Glomerular endothelial cell (primary cell): ENCODE results near the gene COL2A1. TPM values are rescaled to one million over a fixed set of nuclear protein-coding genes. Genes with fewer than 3 reads are reported as not detected.

ENCODE experiments used
- DNase-seq: peaks from one replicate; pipeline ENCODE4 v3.0.0-alpha.2; 2011; ENCODE audit warnings: low read depth, low spot score; ENCODE audit errors: extremely low read depth
- total RNA-seq: library from RNA; depleted of rRNA; stranded (reverse); fragments of >200 nt; gene quantifications from 2 replicates; pipeline ENCODE4 v1.2.3, GENCODE V29; 2015

COL2A1 gene
- total RNA-seq: not detected in 2 replicates

DNA sequence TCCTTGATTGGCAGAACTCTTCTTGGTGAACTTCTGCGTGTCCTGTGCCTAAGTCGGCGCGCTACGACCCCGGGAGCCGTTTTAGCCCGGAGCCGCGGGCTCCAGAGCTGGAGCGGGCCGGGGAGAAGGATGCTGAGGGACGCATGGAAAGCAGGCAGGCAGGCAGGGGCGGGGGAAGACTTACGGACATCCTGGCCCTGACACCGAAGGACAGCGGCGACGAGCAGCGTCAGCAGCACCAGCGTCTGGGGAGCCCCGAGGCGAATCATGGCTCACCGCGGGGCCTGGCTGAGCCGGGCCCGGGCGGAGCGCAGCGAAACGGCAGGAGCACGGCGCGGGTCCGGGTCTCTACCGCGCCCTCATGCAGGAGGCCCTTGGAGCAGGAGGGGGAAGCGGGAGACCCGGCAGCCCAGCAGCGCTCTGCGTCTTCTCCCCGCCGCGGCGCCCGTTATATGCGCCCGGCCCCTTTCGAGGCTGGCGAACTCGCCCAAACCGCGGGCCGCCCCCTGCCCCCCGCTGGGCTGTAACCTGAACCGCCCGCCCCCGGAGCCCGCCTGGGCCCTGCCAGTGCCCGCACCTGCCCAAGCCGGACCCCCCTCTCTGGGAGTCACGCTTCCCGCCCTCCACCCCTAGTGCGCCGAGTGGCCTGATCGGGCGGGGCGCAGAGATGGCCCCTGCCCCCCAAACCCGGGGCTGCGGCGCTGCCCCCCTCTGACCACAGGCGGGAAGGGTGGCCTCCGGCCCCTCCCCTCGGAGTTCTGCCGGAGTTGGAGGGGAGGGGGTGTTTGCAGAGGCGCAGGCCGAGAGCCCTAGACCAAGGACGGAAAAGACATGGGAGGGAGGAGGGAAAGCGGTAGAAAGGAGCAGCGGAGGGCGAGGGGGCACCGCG, at the start of gene COL2A1:
COL2A1 (minus strand) TSS at position 424 of the 889 bp plus-strand sequence; CDS start at position 269, 155 bp downstream.
- DNase-seq: no peak

DNA sequence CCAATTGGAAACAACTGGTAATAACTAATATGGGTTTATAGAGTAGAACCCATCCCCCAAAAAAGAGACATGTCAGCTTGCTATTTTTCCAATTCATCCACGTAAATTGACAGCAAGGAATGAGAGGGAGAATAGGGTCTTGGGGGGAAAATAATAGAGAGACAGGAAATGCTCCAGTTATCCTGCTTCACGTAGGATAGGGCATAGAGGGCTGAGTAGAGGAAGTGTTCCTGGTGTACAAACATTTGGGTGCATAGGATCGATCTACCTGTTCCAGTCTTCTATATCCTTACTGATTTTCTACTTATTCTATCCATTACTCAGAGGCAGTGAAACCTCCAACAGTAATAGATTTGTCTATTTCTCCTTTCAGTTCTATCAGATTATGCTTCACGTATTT, 49.6 kb upstream of the COL2A1 start:
- DNase-seq: no peak

DNA sequence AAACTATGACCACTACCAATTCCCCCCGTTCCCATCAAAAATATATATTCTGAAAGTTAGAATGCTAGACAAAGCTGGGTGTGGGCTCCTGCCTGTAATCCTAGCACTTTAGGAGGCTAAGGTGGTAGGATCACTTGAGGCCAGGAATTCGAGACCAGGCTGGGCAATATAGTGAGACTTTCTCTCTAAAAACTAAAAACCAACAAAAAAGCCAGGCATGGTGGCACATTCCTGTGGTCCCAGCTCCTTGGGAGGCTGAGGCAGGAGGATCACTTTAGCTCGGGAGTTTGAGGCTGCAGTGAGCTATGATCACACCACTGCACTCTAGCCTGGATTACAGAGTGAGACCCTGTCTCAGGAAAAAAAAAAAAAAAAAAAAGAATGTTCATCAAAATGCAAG, 48.8 kb upstream of the COL2A1 start:
- no peak for DNase-seq

DNA sequence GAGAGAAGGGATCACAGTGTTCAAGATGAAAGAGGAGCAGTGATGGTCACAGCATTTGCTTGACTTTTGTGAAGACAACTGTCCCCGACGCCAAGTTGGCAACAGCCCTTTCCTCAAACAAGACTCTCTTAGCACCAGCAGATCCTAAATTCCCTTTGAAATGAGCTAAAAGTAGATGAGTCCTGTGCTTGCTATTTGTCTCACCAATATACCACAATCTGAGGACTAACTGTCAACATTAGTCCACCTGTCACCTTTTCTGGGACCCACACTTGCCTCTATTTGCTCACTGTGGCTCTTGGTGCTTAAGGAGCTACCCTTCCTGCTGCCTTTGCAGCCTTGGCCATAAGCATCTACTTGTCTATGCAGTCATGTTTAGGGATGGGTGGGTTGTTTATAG, 47.4 kb upstream of the COL2A1 start:
- DNase-seq: no peak

DNA sequence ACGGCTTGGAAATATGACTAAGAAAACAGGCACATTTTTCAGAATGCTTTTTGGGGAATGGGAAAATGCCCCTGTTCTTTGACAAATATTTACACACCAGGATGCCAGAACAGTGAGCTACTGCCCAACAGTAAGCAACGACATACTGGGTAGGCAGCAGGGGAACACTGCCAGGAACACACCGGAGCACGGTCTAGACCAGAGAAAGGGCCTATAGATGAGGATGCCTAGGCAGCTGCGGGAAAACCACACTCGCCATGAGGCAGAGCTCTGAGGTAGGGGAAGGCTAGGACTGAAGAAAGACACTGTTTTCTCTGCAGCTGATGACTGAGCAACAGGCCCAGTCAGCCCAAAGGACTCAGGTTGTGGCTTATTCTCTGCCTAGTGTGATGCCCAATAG, 45.9 kb upstream of the COL2A1 start:
- DNase-seq: no peak

DNA sequence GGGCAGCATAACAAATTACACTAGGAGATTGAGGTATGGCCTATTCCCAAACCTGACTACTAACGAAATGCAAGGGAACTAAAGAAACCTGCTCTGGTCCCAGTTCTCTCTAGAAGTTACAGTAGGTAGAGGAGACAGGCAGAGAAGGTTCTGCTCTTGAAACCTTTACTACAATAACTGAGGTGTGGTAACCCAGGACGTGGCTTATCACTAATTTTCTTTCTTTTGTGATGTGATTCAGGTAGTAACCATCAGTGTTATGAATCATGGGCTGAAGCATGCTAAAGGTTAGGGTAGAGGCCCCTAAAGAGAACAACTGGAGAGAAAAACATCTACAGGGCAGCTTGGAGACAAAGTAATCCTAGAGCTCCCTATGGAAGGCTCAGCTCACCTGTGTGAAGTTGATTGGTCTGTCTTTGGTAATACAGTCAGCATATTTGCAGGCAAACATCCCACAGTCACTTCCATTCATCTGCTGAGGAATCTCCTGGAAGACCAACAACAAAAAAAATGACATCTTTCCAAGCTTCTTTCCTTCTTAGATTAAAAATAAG, 41.8 kb upstream of the COL2A1 start:
- no peak for DNase-seq

DNA sequence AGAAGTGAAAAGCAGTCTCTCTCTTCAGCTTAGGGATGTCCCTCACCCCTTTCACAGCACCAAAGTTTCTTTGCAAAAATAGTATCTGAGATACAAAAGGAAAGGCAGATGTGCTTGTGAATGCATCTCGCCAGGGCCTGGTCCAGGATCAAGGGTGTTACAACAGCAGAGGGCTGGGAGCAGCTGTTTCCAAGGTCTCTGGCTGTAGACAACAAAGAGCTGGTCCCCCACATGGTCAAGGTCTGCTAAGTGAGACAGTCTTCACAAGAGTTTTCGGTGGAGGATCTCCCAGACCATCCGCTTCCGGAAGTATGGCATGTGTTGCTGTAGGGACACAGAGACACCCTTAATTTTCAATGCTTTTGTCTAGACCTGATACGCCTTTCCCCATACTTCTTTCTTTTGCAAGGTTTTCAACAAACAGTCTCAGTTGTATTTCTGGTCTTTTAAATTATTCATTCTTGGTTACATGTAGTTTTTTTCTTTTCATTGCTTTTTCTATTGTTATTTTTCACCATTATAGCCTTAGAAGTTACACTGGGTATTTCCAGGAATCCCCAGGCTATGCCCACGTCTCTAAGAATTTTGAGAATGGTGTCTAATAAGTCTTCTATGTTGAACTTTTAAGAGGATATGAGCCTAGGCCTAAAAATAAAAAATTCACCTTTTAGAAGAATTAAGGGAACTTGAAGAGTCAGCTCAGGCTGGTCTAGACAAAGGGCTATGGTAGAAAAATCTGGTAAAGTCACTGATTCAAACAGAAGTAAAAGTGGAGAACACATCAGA, 41.0 kb upstream of the COL2A1 start:
- DNase-seq: no peak

DNA sequence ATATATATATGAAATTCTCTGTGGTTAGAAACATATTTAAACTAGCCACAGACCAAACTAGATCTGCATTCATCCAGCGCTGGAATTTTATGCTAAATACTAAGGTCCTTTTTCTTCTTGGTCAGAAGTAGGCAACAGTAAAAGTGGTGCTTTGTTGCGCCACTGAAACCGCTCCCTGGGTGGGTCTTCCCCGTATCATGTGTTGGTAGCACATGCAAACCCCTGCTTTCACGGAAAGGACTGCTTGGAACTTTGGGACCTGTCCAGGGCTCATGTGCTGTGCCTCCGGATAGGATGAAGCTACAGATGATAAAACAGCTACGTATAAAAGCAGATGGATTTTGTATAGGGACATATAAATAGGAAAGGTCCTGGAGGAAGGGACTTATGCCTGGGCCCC, 40.1 kb upstream of the COL2A1 start:
- no peak for DNase-seq

DNA sequence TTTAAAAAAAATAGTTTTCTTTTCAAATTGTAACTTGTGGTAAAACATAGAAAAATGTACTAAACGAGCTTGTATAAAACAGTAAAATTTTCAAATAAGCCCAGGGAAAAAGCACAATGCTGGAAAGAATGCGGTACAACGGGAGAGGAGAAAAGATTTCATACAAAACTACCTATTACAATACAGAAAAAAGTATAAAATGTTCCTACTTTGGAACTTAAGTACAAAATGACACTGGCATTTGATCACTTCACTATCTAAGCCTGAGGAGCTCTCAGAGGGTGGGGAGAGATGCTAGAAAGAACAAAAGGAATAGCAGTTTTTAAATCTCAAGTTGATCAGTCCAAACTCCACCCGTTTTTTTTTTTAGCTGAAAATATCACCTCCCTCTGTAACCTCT, 39.5 kb upstream of the COL2A1 start:
- DNase-seq: no peak

DNA sequence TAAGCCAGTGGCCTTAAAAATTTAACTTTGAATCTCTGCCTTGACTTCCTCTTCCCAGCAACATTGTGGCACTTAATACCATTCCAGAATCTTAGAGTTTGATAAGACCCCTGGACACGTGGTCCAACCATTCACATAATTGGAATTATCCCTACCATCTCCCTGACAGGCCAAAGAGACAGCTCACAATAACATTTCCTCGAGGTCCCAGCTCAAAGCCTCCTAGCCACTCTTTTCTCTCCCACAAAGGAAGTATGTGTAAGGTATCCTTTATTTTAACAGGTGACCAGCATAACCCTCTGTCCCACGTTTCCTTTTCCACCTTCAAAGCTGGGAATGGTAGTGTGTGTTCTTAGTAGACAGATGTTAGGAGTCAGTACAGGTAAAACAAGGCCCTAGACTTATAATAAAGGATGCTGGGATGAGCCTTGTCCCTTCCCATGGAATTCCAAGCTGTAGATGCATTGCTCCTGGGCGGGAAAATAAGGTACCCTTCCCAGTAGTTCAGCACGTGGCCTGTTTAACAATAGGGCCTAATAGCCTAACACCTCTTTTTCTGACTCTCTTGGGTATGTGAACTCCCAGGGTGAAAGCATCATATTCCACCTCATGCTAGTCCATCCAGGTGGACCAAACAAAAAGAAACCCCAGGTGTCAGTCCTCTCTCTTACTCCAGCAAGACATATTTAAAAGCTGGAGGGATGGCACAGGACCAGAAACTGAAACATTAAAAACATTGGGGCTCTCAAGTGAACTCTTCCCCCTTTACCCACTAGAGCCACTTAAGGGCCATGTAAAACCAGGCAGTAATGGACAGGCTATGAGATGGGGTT, 37.5 kb upstream of the COL2A1 start:
- no peak for DNase-seq

DNA sequence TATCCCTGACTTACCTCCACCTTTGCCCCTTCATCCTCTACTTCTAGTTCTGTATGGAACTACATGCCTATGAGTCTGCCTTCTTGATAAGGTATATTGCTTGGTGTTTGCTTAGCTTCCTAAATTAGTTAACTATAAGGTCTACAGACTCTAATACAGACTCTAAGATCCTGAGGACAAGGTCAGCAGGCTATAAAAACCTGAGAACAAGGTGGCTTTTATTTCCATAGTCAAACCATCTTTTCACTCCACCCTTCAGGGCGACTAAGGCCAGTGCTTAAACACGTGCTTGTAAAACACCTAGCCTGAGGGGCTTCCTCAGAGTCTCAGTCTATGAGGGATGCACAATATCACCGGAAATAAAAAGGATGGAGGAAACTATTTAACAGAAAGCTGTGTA, 36.1 kb upstream of the COL2A1 start:
- no peak for DNase-seq

DNA sequence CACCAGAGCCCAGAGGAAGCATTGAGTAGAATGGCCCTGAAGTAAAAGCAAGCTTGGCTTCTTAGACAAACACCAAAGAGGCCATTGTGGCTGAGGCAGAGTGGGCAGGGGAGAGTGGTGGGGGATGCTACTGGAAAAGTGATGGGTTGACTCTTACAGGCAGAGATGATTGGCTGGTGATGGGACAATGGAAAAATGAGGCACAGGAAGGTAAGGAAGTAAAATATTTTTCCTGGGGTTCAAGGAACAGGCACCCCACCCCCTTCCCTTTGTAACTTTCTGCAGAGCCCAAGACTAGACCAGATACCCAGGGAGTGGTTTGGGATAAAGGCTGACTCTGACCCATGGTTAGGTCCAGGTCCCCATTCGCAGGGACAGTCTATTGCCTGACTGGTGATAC, 34.9 kb upstream of the COL2A1 start:
- no peak for DNase-seq

DNA sequence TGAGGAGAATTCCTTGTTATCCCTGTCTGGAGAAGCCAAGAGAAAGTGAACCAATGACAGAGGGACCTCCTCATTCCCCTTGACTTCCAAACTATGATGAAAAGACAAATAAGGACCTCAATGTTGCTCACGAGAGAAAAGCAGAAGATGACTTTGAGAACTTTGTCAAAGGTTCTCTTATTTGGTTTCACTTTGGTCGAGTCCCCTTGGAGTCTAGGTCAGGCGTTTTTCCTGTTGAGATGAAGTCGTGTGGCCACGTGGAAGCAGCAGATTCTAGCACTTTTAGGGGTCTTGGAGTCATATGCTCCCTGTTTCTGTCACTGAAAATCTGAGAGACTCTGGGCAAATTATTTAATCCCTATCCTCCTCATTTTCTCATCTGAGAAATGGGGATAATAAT, 33.8 kb upstream of the COL2A1 start:
- DNase-seq: no peak

DNA sequence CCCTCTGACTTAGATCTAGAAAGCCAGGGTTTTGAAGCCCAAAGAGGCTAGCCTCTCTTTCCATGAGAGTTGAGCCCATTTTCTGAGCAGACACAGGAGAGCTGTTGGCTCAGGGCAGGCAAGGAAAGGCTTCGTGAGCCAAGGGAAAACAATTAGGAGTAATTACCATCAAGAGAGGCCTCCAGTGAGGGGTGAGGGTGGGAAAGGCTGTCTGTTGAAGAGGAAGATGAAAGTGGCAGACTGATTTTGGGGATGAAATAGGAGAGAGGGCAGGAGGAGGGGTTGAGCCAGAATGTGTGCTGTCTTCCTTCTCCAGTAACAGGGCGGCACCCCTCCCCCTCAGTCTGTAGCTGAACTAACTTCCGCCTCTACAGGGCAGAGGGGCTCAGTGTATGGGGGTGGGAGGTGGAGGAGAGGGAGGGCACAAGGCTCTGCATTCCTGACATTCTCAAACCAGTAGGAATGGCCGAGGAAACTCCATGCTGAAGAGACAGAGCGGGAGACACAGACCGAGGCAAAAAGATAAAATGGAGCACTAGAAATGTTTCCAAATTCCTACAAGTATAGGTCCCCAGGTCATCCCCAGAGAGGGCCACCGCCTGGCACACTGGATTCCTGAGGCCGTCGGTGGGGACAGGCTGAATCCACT, 33.1 kb upstream of the COL2A1 start:
- DNase-seq: no peak

DNA sequence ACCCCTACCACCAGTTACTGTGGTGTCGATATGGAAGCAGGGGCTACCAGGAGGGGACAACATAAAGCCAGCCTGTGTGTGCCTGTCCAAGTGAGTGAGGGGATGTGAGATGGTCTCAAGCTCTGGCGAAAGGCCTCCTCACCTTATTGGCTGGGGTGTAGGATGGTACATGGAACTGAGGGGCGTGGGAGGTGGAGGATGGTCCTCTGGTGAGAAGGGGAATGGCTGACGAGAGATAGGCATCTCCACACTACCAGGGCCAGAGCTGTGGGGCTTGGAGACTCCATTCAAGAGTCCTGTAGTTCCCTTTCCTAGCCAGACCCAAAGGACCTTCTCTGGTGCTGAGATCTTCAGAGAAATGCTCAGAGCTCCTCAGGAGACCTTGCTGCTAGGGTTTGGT, 32.5 kb upstream of the COL2A1 start:
- no peak for DNase-seq

DNA sequence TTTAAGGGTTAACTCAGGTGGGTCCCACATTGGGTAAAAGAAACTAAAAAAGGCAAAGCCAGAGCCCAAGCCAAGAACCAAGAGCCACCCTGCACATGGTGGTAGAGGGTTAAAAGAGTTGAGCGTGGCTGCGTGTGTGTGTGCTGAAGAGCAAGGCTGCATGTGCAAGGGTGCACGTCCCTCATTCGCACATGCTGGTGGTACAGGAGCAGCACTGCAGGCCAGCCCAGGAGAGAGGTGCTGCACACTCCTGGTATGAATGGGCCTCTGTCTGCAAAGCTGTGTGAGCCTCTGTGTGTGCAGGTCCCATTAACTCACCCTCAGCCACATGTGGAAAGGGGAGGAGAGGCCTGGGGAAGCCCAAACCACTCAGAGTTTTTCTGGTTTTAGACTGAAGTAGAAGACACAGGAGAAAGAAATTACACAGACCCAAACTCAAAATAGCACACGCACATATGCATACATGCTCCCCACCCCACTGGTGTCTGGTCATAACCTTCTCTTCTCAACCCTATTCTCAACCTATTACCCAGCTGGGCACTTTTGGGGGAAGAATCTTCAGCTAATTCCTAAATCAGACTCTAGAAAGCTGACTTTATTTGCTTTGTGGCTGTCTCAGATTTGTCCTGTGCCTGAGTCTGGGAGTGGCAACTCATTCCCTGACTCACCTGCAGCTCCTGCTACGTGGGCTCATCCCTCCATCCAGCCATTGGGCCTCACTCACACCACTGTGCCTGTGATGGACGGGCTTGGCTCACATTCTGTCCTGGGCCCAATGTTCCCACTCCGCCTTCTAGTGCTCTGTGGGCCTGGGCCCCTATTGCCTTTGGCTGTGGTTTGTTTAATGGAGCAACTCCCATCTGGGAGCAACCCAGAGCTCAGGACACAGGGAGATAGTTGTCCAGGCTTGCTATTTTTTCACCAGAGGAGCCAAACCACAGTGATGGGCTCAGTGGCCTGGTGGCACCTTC, 30.8 kb upstream of the COL2A1 start:
- no peak for DNase-seq

DNA sequence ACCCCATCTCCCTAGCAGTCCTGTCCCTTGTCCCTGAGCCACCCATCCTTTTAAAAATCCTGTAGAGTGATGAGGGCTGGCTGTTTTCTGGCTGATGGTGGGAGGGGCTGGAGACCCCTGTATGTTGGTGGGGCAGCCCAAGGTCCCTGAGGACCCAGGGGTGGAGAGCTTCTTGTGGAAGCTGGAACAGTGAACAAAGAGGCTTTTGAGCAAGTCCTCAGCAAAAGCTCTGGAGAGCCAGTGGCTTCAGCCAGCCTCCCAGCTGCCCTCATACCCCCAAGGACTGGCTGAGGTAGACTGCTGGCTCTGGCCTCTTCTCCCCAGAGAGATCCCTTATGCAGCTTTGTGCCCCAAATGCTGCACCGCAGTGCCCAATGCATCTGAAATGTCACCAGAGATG, 29.2 kb upstream of the COL2A1 start:
- DNase-seq: no peak

DNA sequence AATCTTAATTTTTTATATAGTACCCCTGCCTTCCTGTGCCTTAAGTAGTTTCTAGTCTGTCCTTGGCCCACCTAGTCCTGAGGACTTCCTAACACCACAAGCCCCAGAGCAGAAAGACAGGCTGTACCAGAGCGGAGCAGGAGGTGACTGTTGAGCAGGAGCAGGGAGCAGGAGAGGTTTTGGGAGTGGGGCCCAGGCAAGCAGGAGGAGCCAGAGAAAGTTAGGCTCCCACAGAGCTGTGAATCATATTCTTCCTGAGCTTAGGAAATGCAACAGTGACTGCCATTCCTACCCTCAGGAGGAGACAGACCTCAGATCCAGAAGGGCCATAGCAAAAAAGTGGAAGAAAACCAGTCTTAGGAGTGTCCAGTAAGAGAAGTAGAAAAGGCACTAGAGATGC, 28.3 kb upstream of the COL2A1 start:
- DNase-seq: no peak
